ENCODE measurements around the gene IL6.
"Not testable (repeated sequence)": the region's sequence is repeated elsewhere in the genome, so short reads cannot be mapped to it uniquely, and the experiment has no call there.

The IL6 gene

GRCh38 chr7:22726907-22727713 lies at the start of gene IL6:
IL6 (plus strand) TSS chr7:22727200; CDS start chr7:22727263, 63 bp downstream.
- in situ Hi-C loops (cut with HindIII; ENCODE audit: low sequenced_read_pairs) = loop anchor here (5.0 kb wide), 1 partner anchor 170 kb away; no protein-coding TSS in a partner anchor

DNA sequence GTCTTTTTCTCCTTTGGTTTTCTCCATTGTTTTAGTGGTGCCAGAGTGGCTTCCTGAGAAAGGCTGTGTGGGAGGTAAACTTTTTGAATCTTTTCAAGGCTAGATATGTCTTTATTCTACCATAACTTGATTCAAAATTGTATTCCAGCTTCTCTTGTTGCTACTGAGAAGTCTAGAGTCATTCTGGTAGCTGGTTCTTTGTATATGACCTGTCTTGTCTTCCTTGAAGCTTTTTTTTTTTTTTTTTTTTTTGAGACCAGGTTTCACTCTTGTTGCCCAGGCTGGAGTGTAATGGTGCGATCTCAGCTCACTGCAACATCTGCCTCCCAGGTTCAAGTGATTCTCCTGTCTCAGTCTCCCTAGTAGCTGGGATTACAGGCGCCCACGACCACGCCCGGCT lies 49.7 kb upstream of the IL6 start:
- in situ Hi-C loops (cut with HindIII; ENCODE audit: low sequenced_read_pairs) = not testable (repeated sequence)

GRCh38 chr7:22677680-22678079 lies 49.3 kb upstream of the IL6 start:
- in situ Hi-C loops (cut with HindIII; ENCODE audit: low sequenced_read_pairs) = no loop called here

DNA sequence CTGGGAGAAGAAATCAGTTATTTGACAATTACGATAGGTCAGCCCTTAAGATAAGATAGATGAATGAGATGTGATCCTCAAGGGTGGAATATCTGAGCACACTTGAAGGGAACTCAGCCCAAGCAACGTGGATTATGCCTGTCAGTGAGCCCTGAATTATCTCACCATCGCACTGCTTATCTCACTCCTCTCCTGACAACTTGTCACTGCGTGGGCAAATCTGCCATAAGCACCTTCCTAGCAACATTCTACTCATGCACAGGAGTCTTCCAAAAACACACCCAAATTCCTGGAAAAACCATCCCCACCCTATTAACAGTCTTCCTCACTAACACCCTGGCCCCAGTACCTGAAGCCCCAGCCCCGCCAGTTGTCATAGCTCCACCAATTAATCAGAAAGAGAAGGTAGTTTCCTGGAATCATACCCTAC lies 46.5 kb upstream of the IL6 start:
- in situ Hi-C loops (cut with HindIII; ENCODE audit: low sequenced_read_pairs) = no loop called here

DNA sequence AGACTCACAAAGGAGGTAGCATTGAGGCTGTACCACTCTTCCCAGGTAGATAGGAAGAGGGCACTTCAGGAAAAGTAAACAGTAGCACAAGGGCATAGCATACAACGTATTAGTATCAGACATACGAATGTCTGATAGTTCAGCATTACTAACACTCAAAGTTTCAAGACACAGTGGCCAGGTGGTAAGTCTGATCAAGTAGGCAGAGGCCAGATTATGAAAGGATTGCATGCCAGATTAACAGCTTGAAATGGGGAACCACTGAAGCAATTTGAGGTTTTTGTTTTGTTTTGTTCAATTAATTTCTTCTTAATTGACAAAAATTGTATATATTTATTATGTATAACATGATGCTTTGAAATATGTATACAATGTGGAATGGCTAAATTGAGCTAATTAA lies 45.7 kb upstream of the IL6 start:
- in situ Hi-C loops (cut with HindIII; ENCODE audit: low sequenced_read_pairs) = no loop called here

- in situ Hi-C loops (cut with HindIII; ENCODE audit: low sequenced_read_pairs) = no loop called here
Measured at GRCh38 chr7:22681852-22682657, 44.9 kb upstream of the IL6 start.

GRCh38 chr7:22683379-22683778 lies 43.6 kb upstream of the IL6 start:
- in situ Hi-C loops (cut with HindIII; ENCODE audit: low sequenced_read_pairs) = no loop called here

- in situ Hi-C loops (cut with HindIII; ENCODE audit: low sequenced_read_pairs) = no loop called here
Measured at GRCh38 chr7:22686620-22687019, 40.4 kb upstream of the IL6 start.

GRCh38 chr7:22688084-22688483 lies 38.9 kb upstream of the IL6 start:
- in situ Hi-C loops (cut with HindIII; ENCODE audit: low sequenced_read_pairs) = no loop called here

DNA sequence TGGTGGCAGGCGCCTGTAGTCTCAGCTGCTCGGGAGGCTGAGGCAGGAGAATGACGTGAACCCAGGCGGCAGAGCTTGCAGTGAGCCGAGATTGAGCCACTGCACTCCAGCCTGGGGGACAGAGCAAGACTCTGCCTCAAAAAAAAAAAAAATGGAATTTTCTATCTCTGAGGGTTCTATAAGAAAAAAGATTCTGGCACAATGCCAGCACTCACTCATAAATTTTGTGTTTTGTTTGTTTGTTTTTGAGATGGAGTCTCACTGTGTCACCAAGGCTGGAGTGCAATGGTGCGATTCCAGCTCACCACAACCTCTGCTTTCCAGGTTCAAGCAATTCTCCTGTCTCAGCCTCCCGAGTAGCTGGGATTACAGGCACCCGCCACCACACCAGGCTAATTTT lies 38.1 kb upstream of the IL6 start:
- in situ Hi-C loops (cut with HindIII; ENCODE audit: low sequenced_read_pairs) = not testable (repeated sequence)

GRCh38 chr7:22694597-22695207 lies 32.3 kb upstream of the IL6 start:
- in situ Hi-C loops (cut with HindIII; ENCODE audit: low sequenced_read_pairs) = no loop called here

GRCh38 chr7:22695476-22696132 lies 31.4 kb upstream of the IL6 start:
- in situ Hi-C loops (cut with HindIII; ENCODE audit: low sequenced_read_pairs) = no loop called here

DNA sequence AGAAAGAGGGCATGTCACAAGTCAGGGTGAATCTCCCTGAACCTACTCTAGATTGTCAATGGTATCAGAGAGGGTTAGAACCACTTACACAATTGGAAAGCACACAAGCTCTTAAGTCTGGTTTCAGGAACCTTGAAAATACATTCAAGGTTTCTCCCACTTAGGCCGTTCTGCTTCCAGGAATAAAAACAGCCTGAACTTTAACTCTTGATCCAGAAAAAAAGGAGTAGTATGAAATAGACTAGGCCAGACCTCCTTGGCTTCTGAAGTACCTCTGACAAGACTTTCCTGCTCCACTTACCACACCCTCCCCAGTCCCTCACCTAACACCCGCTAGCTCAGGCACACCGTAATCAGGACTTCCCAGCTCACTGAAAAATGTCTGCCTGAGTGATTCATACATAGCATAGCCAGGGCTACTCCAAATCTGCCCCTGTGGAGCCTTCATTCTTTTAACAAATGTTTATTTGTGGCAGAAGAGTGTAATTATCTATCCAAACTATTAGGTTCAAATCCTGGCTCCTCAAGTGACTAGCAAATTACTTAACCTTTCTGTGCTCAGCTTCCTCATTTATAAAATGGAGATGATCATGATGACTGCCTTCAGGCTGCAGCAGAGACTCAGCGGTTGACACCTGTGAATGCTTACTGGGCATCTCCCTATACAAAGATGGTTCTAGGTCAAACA lies 30.3 kb upstream of the IL6 start:
- in situ Hi-C loops (cut with HindIII; ENCODE audit: low sequenced_read_pairs) = no loop called here

- in situ Hi-C loops (cut with HindIII; ENCODE audit: low sequenced_read_pairs) = no loop called here
Measured at GRCh38 chr7:22697322-22697859, 29.6 kb upstream of the IL6 start.

DNA sequence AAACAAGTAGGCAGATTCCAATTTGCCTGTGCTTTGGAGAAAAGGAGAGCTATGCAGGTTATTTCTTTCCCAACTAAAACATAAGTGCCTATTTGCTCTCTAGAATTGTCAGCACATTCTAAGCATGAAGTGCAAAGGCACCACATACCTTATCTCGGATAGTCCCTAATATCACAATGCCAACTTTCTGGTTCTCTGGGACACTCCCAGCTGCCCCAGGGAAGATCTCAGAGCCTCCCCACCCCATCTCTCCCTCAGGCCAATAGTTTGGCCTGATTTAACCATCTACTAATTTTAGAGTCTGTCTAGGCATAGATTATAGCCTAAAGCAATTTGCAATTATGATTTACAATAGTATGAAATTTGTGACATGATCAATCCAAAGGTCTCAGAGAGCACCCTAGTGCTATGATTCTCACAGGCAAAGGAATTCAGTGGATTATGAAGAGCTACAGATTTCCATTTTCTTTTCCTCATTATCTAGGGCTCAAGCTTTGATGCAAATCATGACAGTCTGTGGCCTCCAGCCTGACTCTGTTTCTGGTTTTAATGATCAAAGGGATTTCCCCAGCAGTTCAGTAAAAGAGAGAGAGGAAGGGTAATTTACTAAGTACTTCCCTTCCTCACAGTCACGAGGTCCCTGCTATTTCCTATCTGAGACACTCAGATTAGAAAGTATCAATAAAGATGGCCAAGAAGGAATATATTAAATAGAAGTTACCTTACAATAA lies 29.0 kb upstream of the IL6 start:
- in situ Hi-C loops (cut with HindIII; ENCODE audit: low sequenced_read_pairs) = no loop called here

GRCh38 chr7:22698767-22699166 lies 28.2 kb upstream of the IL6 start:
- in situ Hi-C loops (cut with HindIII; ENCODE audit: low sequenced_read_pairs) = no loop called here

DNA sequence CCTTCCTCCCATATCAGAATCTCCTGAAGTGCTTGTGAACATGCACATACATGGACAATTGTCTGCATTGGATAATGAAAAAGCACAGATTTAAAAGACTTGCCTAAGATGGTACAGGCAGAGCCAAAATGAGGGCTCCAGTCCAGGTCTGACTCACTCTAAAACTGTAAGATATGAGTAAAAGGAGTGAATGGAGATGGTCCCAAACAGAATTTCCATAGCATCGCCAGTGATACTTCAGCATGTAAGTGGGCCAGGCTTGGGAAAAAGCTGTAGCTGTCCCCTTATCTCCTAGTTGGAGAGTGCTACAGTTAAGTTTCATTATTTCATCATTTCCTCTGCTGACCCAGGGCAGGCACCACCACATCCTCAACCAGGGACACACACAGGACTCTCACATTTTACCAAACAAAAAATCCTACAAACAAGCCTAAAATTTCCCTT lies 26.4 kb upstream of the IL6 start:
- in situ Hi-C loops (cut with HindIII; ENCODE audit: low sequenced_read_pairs) = no loop called here

DNA sequence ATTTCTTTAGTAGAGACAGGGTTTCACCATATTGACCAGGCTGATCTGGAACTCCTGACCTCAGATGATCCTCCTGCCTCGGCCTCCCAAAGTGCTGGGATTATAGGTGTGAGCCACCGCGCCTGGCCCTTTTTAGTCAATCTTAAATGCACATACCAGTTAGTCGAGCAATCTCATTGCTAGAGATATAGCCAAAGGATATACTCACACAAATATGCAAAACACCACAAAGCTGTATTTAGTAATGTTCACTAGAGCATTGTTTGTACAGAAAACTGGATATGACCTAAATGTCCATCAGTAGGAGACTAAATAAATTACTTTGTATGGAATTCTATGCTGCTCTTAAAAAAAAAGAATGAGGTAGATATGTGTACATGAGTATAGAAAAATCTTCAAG lies 24.5 kb upstream of the IL6 start:
- in situ Hi-C loops (cut with HindIII; ENCODE audit: low sequenced_read_pairs) = no loop called here

DNA sequence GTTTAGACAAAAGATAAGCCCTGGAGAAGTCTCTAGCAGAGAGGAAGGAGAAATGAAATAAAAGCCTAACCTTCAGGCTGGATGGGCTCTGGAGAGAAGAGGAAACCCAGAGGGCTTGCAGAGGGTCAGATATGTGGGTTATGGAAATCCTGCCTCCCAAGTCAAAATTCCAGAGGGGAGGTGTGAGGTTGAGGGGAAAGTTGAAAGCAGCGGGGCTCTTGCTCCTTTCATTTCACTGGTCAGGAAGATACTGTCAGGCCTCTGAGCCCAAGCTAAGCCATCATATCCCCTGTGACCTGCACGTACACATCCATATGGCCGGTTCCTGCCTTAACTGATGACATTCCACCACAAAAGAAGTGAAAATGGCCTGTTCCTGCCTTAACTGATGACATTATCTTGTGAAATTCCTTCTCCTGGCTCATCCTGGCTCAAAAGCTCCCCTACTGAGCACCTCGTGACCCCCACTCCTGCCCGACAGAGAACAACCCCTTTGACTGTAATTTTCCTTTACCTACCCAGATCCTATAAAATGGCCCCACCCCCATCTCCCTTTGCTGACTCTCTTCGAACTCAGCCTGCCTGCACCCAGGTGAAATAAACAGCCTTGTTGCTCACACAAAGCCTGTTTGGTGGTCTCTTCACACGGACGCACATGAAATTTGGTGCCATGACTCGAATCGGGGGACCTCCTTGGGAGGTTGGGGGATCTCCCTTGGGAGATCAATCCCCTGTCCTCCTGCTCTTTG lies 23.7 kb upstream of the IL6 start:
- in situ Hi-C loops (cut with HindIII; ENCODE audit: low sequenced_read_pairs) = not testable (repeated sequence)

All from endothelial cell of hepatic sinusoid (primary cell).